Sigmoid colon (tissue), 7 donors: Measurements from ENCODE around the gene ANKRD44. TPM values are rescaled to one million over a fixed set of nuclear protein-coding genes. Genes with fewer than 3 reads are reported as not detected.

Experiments used
- DNase-seq: peaks from one replicate; pipeline ENCODE4 v3.0.0-alpha.2; 2019
- H3K27ac ChIP-seq, 4 donors: fragments of 200-600 bp; sonication (generic); one replicate each; pipeline ENCODE4 v1.5.1; 2016 to 2019; ENCODE audit warnings: mild to moderate bottlenecking in 1 of 4
- H3K27me3 ChIP-seq, 3 donors: fragments of 200-600 bp; sonication (generic); one replicate each; pipeline ENCODE4 v1.5.1; 2019; ENCODE audit warnings: mild to moderate bottlenecking in 1 of 3
- H3K36me3 ChIP-seq, 4 donors: fragments of 200-600 bp; sonication (generic); one replicate each; pipeline ENCODE4 v1.5.1; 2016 to 2019
- H3K4me1 ChIP-seq, 4 donors: fragments of 200-600 bp; sonication (generic); one replicate each; pipeline ENCODE4 v1.5.1; 2017 to 2019
- H3K4me3 ChIP-seq, 4 donors: fragments of 200-600 bp; sonication (generic); one replicate each; pipeline ENCODE4 v1.5.1; 2017 to 2019; ENCODE audit warnings: mild to moderate bottlenecking in 2 of 4, moderate library complexity in 1 of 4
- H3K9me3 ChIP-seq, 4 donors: fragments of 200-600 bp in 3 of 4; sonication (generic) in 3 of 4; one replicate each; pipeline versions ENCODE4 v1.5.1 to v1.6.1; 2013 to 2019
- CTCF ChIP-seq, 4 experiments: fragments of 450-650 bp in 3 of 4; fragments of 200-600 bp in 1 of 4; IDR thresholded peaks; one replicate each; pipeline ENCODE4 v1.5.1; 2016 to 2019; ENCODE audit warnings: antibody characterized with exemption in 4 of 4, mild to moderate bottlenecking in 3 of 4, moderate library complexity in 2 of 4
- EP300 ChIP-seq, 4 donors: sonication (generic); formaldehyde crosslinking; IDR thresholded peaks; one replicate each; pipeline ENCODE4 v1.6.1; 2017; ENCODE audit warnings: antibody characterized with exemption in 4 of 4
- POLR2A ChIP-seq, 2 donors: fragments of 450-650 bp; IDR thresholded peaks; one replicate each; pipeline ENCODE4 v1.6.1; 2016; ENCODE audit warnings: antibody characterized with exemption in 2 of 2, mild to moderate bottlenecking in 2 of 2, moderate library complexity in 2 of 2
- POLR2AphosphoS5 ChIP-seq, 4 donors: sonication (generic); formaldehyde crosslinking; IDR thresholded peaks; one replicate each; pipeline ENCODE4 v1.6.1; 2017; ENCODE audit warnings: antibody characterized with exemption in 4 of 4
- WGBS, 2 donors: extraction: QIAGEN DNeasy Blood & Tissue Kit; methylation state at CpG; one replicate each; pipeline ENCODE4 v1.1.7; 2013; 5-methylcytosine and 5-hydroxymethylcytosine counted together
- intact Hi-C: fragments of 100-400 bp; cut with DNase I; formaldehyde crosslinking; loops from one replicate; pipeline ENCODE4 v1.15.1; 2023
- polyA plus RNA-seq, 3 donors: library from polyadenylated mRNA; stranded (reverse); fragments of 200-250 nt; gene quantifications; one replicate each; pipeline ENCODE4 v1.2.3, GENCODE V29; 2013
- total RNA-seq, 4 donors: library from RNA; depleted of rRNA; stranded (reverse); fragments of >200 nt; gene quantifications; one replicate each; pipeline ENCODE4 v1.1.0, GENCODE V29; 2016
- donor health status: healthy with polysubstance abuse.
- donor health status: Bipolar disorder and iron deficiency.
- donor health status: healthy.

ANKRD44 gene
- total and polyA plus RNA-seq, 7 donors: 1.2 to 41.1 (median 34.2) TPM

- TF ChIP-seq POLR2AphosphoS5 (IDR thresholded peaks at IDR 0.05): no peak
- TF ChIP-seq POLR2A (IDR thresholded peaks at IDR 0.05): no peak
- TF ChIP-seq CTCF (IDR thresholded peaks at IDR 0.05): no peak
- TF ChIP-seq EP300 (IDR thresholded peaks at IDR 0.05): no peak
- Histone ChIP-seq H3K36me3 (peaks cover 0 to 32% (median 6%) of the 10 kb centered on the region in 4 donors), H3K27me3 (no peaks in the 10 kb centered on the region), H3K27ac (no peak overlapping the region), H3K9me3 (no peaks in the 10 kb centered on the region), H3K4me1 (no peaks in the 10 kb centered on the region), H3K4me3 (no peak overlapping the region)
- DNase-seq: no peak
- intact Hi-C loops: no loop called here
- 89 to 93% methylated on average over 1 of the region's 1 CpG for WGBS, 2 donors
These were observed 251.7 kb downstream of the ANKRD44 start for GRCh38 chr2:197058777-197059300.

GRCh38 chr2:197057959-197058358 is 252.6 kb downstream of the ANKRD44 start:
- no peak for DNase-seq
- 90 to 91% methylated on average over 2 of the region's 2 CpGs for WGBS, 2 donors
- TF ChIP-seq CTCF (IDR thresholded peaks at IDR 0.05): no peak
- no peak for TF ChIP-seq POLR2A (IDR thresholded peaks at IDR 0.05)
- TF ChIP-seq POLR2AphosphoS5 (IDR thresholded peaks at IDR 0.05): no peak
- Histone ChIP-seq H3K27ac (no peak overlapping the region), H3K36me3 (peaks cover 0 to 32% (median 6%) of the 10 kb centered on the region in 4 donors), H3K27me3 (no peaks in the 10 kb centered on the region), H3K4me1 (no peaks in the 10 kb centered on the region), H3K4me3 (no peak overlapping the region), H3K9me3 (no peaks in the 10 kb centered on the region)
- intact Hi-C loops: no loop called here

DNA sequence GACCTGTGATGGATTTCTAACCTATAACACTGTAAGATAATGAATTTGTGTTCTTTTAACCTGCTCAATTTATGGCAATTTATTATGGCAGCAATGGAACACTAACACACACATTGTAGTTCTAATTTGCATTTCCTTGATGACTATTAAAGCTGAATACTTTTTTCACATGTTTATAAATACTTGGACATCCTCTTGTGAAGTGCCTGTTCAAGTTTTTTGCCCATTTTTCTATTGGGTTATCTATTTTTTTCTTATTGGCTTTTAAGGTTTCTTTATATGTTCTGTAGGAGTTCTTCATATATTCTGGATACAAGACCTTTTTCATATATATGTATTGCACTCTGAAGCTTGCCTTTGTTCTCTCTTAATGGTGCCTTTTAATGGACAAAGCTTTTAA is 255.5 kb downstream of the ANKRD44 start:
- Histone ChIP-seq H3K27me3 (no peaks in the 10 kb centered on the region), H3K4me3 (no peak overlapping the region), H3K4me1 (no peaks in the 10 kb centered on the region), H3K27ac (no peak overlapping the region), H3K36me3 (peaks cover 0 to 12% (median 3%) of the 10 kb centered on the region in 4 donors), H3K9me3 (no peaks in the 10 kb centered on the region)
- TF ChIP-seq POLR2A (IDR thresholded peaks at IDR 0.05) (no peak), CTCF (IDR thresholded peaks at IDR 0.05) (no peak), EP300 (IDR thresholded peaks at IDR 0.05) (no peak), POLR2AphosphoS5 (IDR thresholded peaks at IDR 0.05) (no peak)
- no peak for DNase-seq
- intact Hi-C loops: no loop called here

- Histone ChIP-seq H3K4me3 (no peak overlapping the region), H3K36me3 (peaks cover 0 to 10% (median 2%) of the 10 kb centered on the region in 4 donors), H3K9me3 (no peaks in the 10 kb centered on the region), H3K27ac (no peak overlapping the region), H3K4me1 (no peaks in the 10 kb centered on the region), H3K27me3 (no peaks in the 10 kb centered on the region)
- 78 to 91% methylated on average over 1 of the region's 1 CpG for WGBS, 2 donors
- no peak for TF ChIP-seq POLR2A (IDR thresholded peaks at IDR 0.05)
- TF ChIP-seq POLR2AphosphoS5 (IDR thresholded peaks at IDR 0.05): no peak
- TF ChIP-seq CTCF (IDR thresholded peaks at IDR 0.05): no peak
- TF ChIP-seq EP300 (IDR thresholded peaks at IDR 0.05): no peak
- intact Hi-C loops: no loop called here
- DNase-seq: no peak
These were observed 256.1 kb downstream of the ANKRD44 start for GRCh38 chr2:197054437-197054836.

GRCh38 chr2:197052356-197052755 is 258.2 kb downstream of the ANKRD44 start:
- DNase-seq: no peak
- H3K27ac ChIP-seq: no peak overlapping the region
- H3K4me3 ChIP-seq: no peak overlapping the region
- no peaks in the 10 kb centered on the region for H3K9me3 ChIP-seq
- no peaks in the 10 kb centered on the region for H3K27me3 ChIP-seq
- WGBS, 2 donors: 71 to 81% methylated on average over 4 of the region's 4 CpGs
- intact Hi-C loops: no loop called here
- H3K4me1 ChIP-seq: no peaks in the 10 kb centered on the region
- H3K36me3 ChIP-seq: peaks cover 0 to 10% (median 2%) of the 10 kb centered on the region in 4 donors
- TF ChIP-seq POLR2AphosphoS5 (IDR thresholded peaks at IDR 0.05) (no peak), POLR2A (IDR thresholded peaks at IDR 0.05) (no peak), CTCF (IDR thresholded peaks at IDR 0.05) (no peak)
